HepG2 (cell line): ENCODE results near the gene YBX2. TPM values are rescaled to one million over a fixed set of nuclear protein-coding genes. Genes with fewer than 3 reads are reported as not detected.
A peak's percentile ranks its signal among the peaks of the same experiment; 100 is the strongest.

ENCODE experiments used
- ATAC-seq: fragments of 200-7000 bp; cut with Tn5 transposase; 3 replicates; pipeline ENCODE4 v1.9.1; 2020; ENCODE audit warnings: mild to moderate bottlenecking, moderate library complexity
- BruUV-seq: library from RNA; stranded (reverse); fragments of 400-500 nt; replicated peaks from 2 replicates; lab custom pipeline; 2021; lab: Mats Ljungman, UMichigan
- CTCF ChIA-PET: fragments of 300-600 bp; formaldehyde crosslinking; extraction: SDS; loops from one replicate; lab custom pipeline; 2021; ENCODE audit warnings: low total read pairs, inconsistent platforms, low intra/inter-chr PET ratio; lab: Yijun Ruan, JAX
- POLR2A ChIA-PET: fragments of 350-600 bp; sonication (Branson Sonifier 250); formaldehyde crosslinking; loops from one replicate; lab custom pipeline; 2020; ENCODE audit warnings: antibody characterized with exemption, inconsistent platforms; lab: Yijun Ruan, JAX
- DNase-seq: peaks from one replicate; pipeline ENCODE4 v3.0.0-alpha.2; 2015; ENCODE audit warnings: low spot score
- FAIRE-seq: peaks from 3 replicates; lab custom pipeline; 2011; peaks lifted over from hg19 to GRCh38; lab: Jason Lieb, UNC
- H2AFZ ChIP-seq: one replicate; pipeline ENCODE4 v1.6.1; 2011; ENCODE audit warnings: low read length, inconsistent platforms
- H3K27ac ChIP-seq: fragments of 300-600 bp; 3 replicates; pipeline ENCODE4 v1.8.0; 2011; ENCODE audit warnings: mixed run types, mild to moderate bottlenecking, mixed read lengths, low read length, inconsistent platforms; ENCODE audit not compliant: insufficient read depth; ENCODE audit errors: extremely low read length
- H3K27me3 ChIP-seq, 2 experiments: fragments of 200-600 bp in 1 of 2; 2 replicates in 1 of 2; 3 replicates in 1 of 2; pipeline versions ENCODE4 v1.6.0 to v1.8.0; 2011; ENCODE audit warnings: low read length in 2 of 2, mild to moderate bottlenecking in 2 of 2, moderate library complexity in 2 of 2, inconsistent platforms in 1 of 2; ENCODE audit not compliant: insufficient read depth in 2 of 2, control insufficient read depth in 1 of 2
- H3K36me3 ChIP-seq, 2 experiments: fragments of 200-600 bp in 1 of 2; replicated peaks in 1 of 2; 2 replicates in 1 of 2; 3 replicates in 1 of 2; pipeline versions ENCODE4 v1.5.1 to v1.8.0; 2011; ENCODE audit warnings: low read length in 2 of 2, inconsistent platforms in 1 of 2; ENCODE audit not compliant: insufficient read depth in 2 of 2, control insufficient read depth in 1 of 2
- H3K4me1 ChIP-seq: 2 replicates; pipeline ENCODE4 v1.5.1; 2012; ENCODE audit warnings: low read length, inconsistent platforms; ENCODE audit not compliant: insufficient read depth
- H3K4me2 ChIP-seq: 2 replicates; pipeline ENCODE4 v1.6.0; 2011; ENCODE audit warnings: low read depth, low read length, inconsistent platforms
- H3K4me3 ChIP-seq, 3 experiments: fragments of 200-600 bp in 1 of 3; sonication (generic), shearing (Covaris generic) in 1 of 3; replicated peaks in 1 of 3; 2 replicates each; pipeline ENCODE4 v1.5.1; 2011 to 2016; ENCODE audit warnings: low read length in 3 of 3, inconsistent platforms in 2 of 3, low read depth in 2 of 3, mild to moderate bottlenecking in 2 of 3, control low read depth in 1 of 3, mixed read lengths in 1 of 3; ENCODE audit not compliant: insufficient read depth in 1 of 3
- H3K79me2 ChIP-seq: one replicate; pipeline ENCODE4 v1.6.1; 2011; ENCODE audit warnings: low read length, inconsistent platforms; ENCODE audit not compliant: insufficient read depth
- H3K9ac ChIP-seq: 2 replicates; pipeline ENCODE4 v1.6.0; 2011; ENCODE audit warnings: mild to moderate bottlenecking, low read depth, low read length, inconsistent platforms; ENCODE audit not compliant: insufficient read depth
- H3K9me3 ChIP-seq: 2 replicates; pipeline ENCODE4 v1.5.1; 2012; ENCODE audit warnings: mild to moderate bottlenecking, low read length
- H4K20me1 ChIP-seq: 2 replicates; pipeline ENCODE4 v1.6.0; 2011; ENCODE audit warnings: inconsistent platforms, mild to moderate bottlenecking, low read length, moderate library complexity; ENCODE audit not compliant: insufficient read depth
- FIP1L1 ChIP-seq: fragments of 200-400 bp; formaldehyde crosslinking; IDR thresholded peaks from 2 replicates; pipeline ENCODE4 v1.6.1; 2018; ENCODE audit warnings: low read depth, mild to moderate bottlenecking, low read length, moderate library complexity, borderline replicate concordance; ENCODE audit not compliant: insufficient read depth
- GATAD1 ChIP-seq: IDR thresholded peaks from 2 replicates; pipeline ENCODE4 v1.6.1; 2016; ENCODE audit warnings: missing genetic modification reagents, missing compliant biosample characterization
- GMEB2 ChIP-seq: IDR thresholded peaks from 2 replicates; pipeline ENCODE4 v1.6.1; 2016; ENCODE audit warnings: missing biosample characterization, missing genetic modification reagents, low read depth
- HOXA7 ChIP-seq: sonication (generic); formaldehyde crosslinking; IDR thresholded peaks from 2 replicates; pipeline ENCODE4 v1.8.1; 2022; ENCODE audit warnings: mild to moderate bottlenecking, missing genetic modification reagents, moderate library complexity
- MAFK ChIP-seq, 2 experiments: IDR thresholded peaks in 1 of 2; conservative IDR thresholded peaks in 1 of 2; 2 replicates each; pipeline ENCODE4 v1.6.1; 2011; ENCODE audit warnings: improper control_type of control experiment in 2 of 2, low read length in 2 of 2
- MLLT10 ChIP-seq: sonication (generic); formaldehyde crosslinking; IDR thresholded peaks from 2 replicates; pipeline ENCODE4 v1.4.0; 2020; ENCODE audit warnings: missing genetic modification reagents
- NCOA1 ChIP-seq: sonication (generic); formaldehyde crosslinking; IDR thresholded peaks from 2 replicates; pipeline ENCODE4 v1.9.0; 2021; ENCODE audit warnings: missing genetic modification reagents
- NONO ChIP-seq, 2 experiments: fragments of 450-650 bp in 1 of 2; sonication (generic) in 1 of 2; formaldehyde crosslinking in 1 of 2; IDR thresholded peaks in 1 of 2; conservative IDR thresholded peaks in 1 of 2; 2 replicates each; pipeline versions ENCODE4 v1.6.1 to v1.8.0; 2017 to 2022; ENCODE audit warnings: mild to moderate bottlenecking in 1 of 2, missing genetic modification reagents in 1 of 2, moderate library complexity in 1 of 2
- POLR2AphosphoS2 ChIP-seq: IDR thresholded peaks from 2 replicates; pipeline ENCODE4 v1.6.1; 2011; ENCODE audit warnings: low read depth, low read length, improper control_type of control experiment
- RFXAP ChIP-seq: sonication (generic); formaldehyde crosslinking; IDR thresholded peaks from 2 replicates; pipeline ENCODE4 v1.4.0; 2020; ENCODE audit warnings: missing genetic modification reagents, borderline replicate concordance
- RNF219 ChIP-seq: sonication (generic); formaldehyde crosslinking; IDR thresholded peaks from 2 replicates; pipeline ENCODE4 v1.5.0; 2020; ENCODE audit warnings: mild to moderate bottlenecking, missing genetic modification reagents
- SALL2 ChIP-seq: sonication (generic); formaldehyde crosslinking; IDR thresholded peaks from 2 replicates; pipeline ENCODE4 v1.8.1; 2023; ENCODE audit warnings: mild to moderate bottlenecking, missing genetic modification reagents, inconsistent platforms
- SIN3A ChIP-seq: IDR thresholded peaks from 2 replicates; pipeline ENCODE4 v1.6.1; 2011; ENCODE audit warnings: low read depth, mild to moderate bottlenecking, control low read depth, low read length, borderline replicate concordance
- SOX13 ChIP-seq, 3 experiments: fragments of 450-650 bp in 1 of 3; sonication (generic) in 1 of 3; formaldehyde crosslinking in 1 of 3; IDR thresholded peaks in 2 of 3; conservative IDR thresholded peaks in 1 of 3; 2 replicates each; pipeline versions ENCODE4 v1.5.0 to v1.6.1; 2016 to 2020; ENCODE audit warnings: antibody characterized with exemption in 1 of 3, mild to moderate bottlenecking in 1 of 3, missing compliant biosample characterization in 1 of 3, missing genetic modification reagents in 1 of 3, moderate library complexity in 1 of 3
- STAG1 ChIP-seq: sonication (generic); formaldehyde crosslinking; IDR thresholded peaks from 2 replicates; pipeline ENCODE4 v1.4.0; 2020; ENCODE audit warnings: missing genetic modification reagents
- TCF12 ChIP-seq, 2 experiments: fragments of 450-650 bp in 1 of 2; sonication (generic) in 1 of 2; formaldehyde crosslinking in 1 of 2; IDR thresholded peaks; 2 replicates each; pipeline versions ENCODE4 v1.6.1 to v1.8.0; 2017 to 2022; ENCODE audit warnings: antibody characterized with exemption in 1 of 2, mild to moderate bottlenecking in 1 of 2, missing genetic modification reagents in 1 of 2, moderate library complexity in 1 of 2
- ZBTB8A ChIP-seq: sonication (generic); formaldehyde crosslinking; IDR thresholded peaks from 2 replicates; pipeline ENCODE4 v1.4.0; 2020; ENCODE audit warnings: mild to moderate bottlenecking, low read depth, missing genetic modification reagents, borderline replicate concordance
- ZNF331 ChIP-seq: sonication (generic); formaldehyde crosslinking; IDR thresholded peaks from 2 replicates; pipeline ENCODE4 v1.4.0; 2020; ENCODE audit warnings: missing genetic modification reagents
- WGBS: methylation state at CpG from one replicate; pipeline ENCODE4 v1.1.6; 2017; ENCODE audit warnings: low lambda C conversion rate; 5-methylcytosine and 5-hydroxymethylcytosine counted together
- in situ Hi-C: cut with HindIII; loops from 2 replicates; pipeline ENCODE4 v1.10.0; 2017; ENCODE audit warnings: low pct_unique_long_range_greater_than_20kb; ENCODE audit not compliant: extremely low pct_ligation_motif_present
- intact Hi-C: fragments of 100-400 bp; cut with micrococcal nuclease; formaldehyde crosslinking; loops from one replicate; pipeline ENCODE4 v1.10.0; 2022; ENCODE audit not compliant: unreplicated experiment
- polyA plus RNA-seq, 8 experiments: library from polyadenylated mRNA; depleted of rRNA in 3 of 8; stranded (reverse) in 7 of 8; unstranded in 1 of 8; fragments of >200 nt; fragmentation: Illumina TruSeq in 4 of 8; extraction: Trizol in 4 of 8; gene quantifications; 2 replicates each; pipeline versions ENCODE4 v1.2.1 to v1.2.3, GENCODE V29; 2011 to 2016; ENCODE audit warnings: low read depth in 4 of 8, missing spikeins in 1 of 8, mixed read lengths in 1 of 8; ENCODE audit not compliant: insufficient read depth in 1 of 8
- total RNA-seq, 5 experiments: library from RNA; depleted of rRNA; stranded (reverse); fragments of >200 nt; fragmentation: Illumina TruSeq; extraction: Trizol; gene quantifications; 2 replicates each; pipeline ENCODE4 v1.2.3, GENCODE V29; 2016; ENCODE audit warnings: low read depth in 1 of 5

YBX2 gene
- total and polyA plus RNA-seq, 2 of the 13 experiments (the other 11 are each of a cell fraction or from before 2014, with no cell fraction given): 0.12 to 0.22 TPM

GRCh38 chr17:7252176-7253043 is 42.0 kb downstream of the YBX2 start, which contains the start of gene ELP5:
ELP5 (plus strand) TSS chr17:7252215; CDS start chr17:7252551, 336 bp downstream.
- Histone ChIP-seq H3K9me3 (no peaks in the 10 kb centered on the region), H2AFZ (no peak within 1 kb of the TSS), H3K36me3 (peaks cover 8 to 13% of the 10 kb centered on the region in 2 experiments; a peak in 4 of 5 replicates), H3K9ac (peak within 1 kb of the TSS; percentile 96), H3K4me3 (peak within 1 kb of the TSS; percentile 95 to 99 (median 96)), H3K27me3 (peaks cover 0 to 2% of the 10 kb centered on the region in 2 experiments; a peak in 1 of 5 replicates), H4K20me1 (no peaks in the 10 kb centered on the region), H3K4me1 (peaks cover 43% of the 10 kb centered on the region), H3K4me2 (peak within 1 kb of the TSS; percentile 91), H3K27ac (peak within 1 kb of the TSS; percentile 99), H3K79me2 (peaks cover 49% of the 10 kb centered on the region)
- 2% methylated on average over 11 of the region's 55 CpGs for WGBS
- ChIA-PET POLR2A (interaction anchor here (1.0 to 2.6 kb wide), 6 partner anchors 10 to 77 kb away, joined by 4 to 34 read pairs (median 12); partner anchors contain the start of genes ACADVL, DLG4, GABARAP and NEURL4), CTCF (interaction anchor here (1.5 kb wide), 2 partner anchors 28 to 43 kb away, joined by 4 to 5 read pairs; partner anchors contain the start of gene SLC2A4)
- in situ Hi-C loops (no loop called here), intact Hi-C loops (no loop called here)
- ATAC-seq (peak; percentile 74), FAIRE-seq (no peak), DNase-seq (peak; percentile 94)
- TSS peak; percentile 79 for BruUV-seq
- TF ChIP-seq POLR2AphosphoS2 (0 out of 2 replicates have a peak, but pooled peaks have one; percentile 52), MLLT10 (CRISPR knock-in tag) (no peak), RNF219 (CRISPR knock-in tag) (no peak), GATAD1 (CRISPR knock-in tag) (peak; percentile 90), RFXAP (CRISPR knock-in tag) (no peak), SOX13 (IDR thresholded peaks at IDR 0.05) (no peak), SOX13 (CRISPR knock-in tag; conservative IDR thresholded peaks at IDR 0.05 in 1 of 2, IDR thresholded peaks at IDR 0.05 in 1 of 2) (peak in 1 of 2 experiments; percentile 50; a peak in 2 of 4 replicates), ZNF331 (CRISPR knock-in tag) (peak; percentile 65; the same call in 1 of the 2 replicates), MAFK (conservative IDR thresholded peaks at IDR 0.05 in 1 of 2, IDR thresholded peaks at IDR 0.05 in 1 of 2; ENCODE audit: low read length in 2 of 2) (no peak), ZBTB8A (CRISPR knock-in tag) (no peak), SIN3A (peak; percentile 92), NCOA1 (CRISPR knock-in tag) (no peak), FIP1L1 (0 out of 2 replicates have a peak, but pooled peaks have one; percentile 73), TCF12 (IDR thresholded peaks at IDR 0.05) (no peak), TCF12 (CRISPR knock-in tag; IDR thresholded peaks at IDR 0.05) (no peak), SALL2 (CRISPR knock-in tag) (peak; percentile 59), HOXA7 (CRISPR knock-in tag) (no peak), NONO (IDR thresholded peaks at IDR 0.05) (no peak), NONO (CRISPR knock-in tag; conservative IDR thresholded peaks at IDR 0.05) (peak; percentile 88), STAG1 (peak; percentile 65), GMEB2 (CRISPR knock-in tag) (no peak)
